ENCODE measurements around the gene FN3K. TPM values are rescaled to one million over a fixed set of nuclear protein-coding genes. Genes with fewer than 3 reads are reported as not detected.

The FN3K gene
- total and polyA plus RNA-seq, 2 of the 13 experiments (the other 11 are each of a cell fraction or from before 2014, with no cell fraction given) = 3.5 to 12.2 TPM

DNA sequence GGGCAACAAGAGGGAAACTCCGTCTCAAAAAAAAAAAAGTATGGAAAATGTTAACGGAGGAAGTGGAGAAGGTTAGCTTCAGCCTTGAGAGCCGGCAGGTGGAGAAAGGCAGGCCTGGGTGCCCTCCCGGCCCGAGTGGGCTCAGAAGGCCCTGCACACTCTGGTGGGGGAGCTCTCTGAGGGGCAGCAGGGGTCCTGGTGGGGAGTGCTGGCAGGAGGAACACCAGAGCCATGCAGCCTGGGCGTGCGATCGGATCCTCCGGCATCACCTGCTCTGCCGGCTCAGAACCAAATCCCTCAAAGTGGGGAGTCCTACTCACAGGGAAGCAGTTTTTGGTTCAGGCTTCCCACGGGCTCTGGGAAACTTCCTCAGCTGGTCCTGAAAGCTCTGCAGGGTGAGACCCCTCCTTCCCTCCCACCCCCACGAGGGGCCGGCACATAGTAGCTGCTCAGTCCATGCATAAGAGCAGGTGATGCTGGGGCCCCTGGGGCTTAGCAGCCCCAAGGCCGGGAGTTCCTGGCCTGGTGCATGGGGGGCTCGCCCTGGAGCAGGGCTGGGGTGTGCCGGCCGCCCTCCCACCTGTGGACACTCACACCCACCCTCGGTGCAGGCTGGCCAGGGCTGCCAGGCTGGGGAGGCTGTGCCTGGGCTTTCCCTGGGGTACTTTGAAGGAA, 1.2 kb downstream of the FN3K start (continued):
- TF ChIP-seq, protein P1, sequence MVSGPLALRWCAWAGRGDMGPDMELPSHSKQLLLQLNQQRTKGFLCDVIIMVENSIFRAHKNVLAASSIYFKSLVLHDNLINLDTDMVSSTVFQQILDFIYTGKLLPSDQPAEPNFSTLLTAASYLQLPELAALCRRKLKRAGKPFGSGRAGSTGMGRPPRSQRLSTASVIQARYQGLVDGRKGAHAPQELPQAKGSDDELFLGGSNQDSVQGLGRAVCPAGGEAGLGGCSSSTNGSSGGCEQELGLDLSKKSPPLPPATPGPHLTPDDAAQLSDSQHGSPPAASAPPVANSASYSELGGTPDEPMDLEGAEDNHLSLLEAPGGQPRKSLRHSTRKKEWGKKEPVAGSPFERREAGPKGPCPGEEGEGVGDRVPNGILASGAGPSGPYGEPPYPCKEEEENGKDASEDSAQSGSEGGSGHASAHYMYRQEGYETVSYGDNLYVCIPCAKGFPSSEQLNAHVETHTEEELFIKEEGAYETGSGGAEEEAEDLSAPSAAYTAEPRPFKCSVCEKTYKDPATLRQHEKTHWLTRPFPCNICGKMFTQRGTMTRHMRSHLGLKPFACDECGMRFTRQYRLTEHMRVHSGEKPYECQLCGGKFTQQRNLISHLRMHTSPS (CRISPR knock-in tag; IDR thresholded peaks at IDR 0.05; ENCODE audit: low read depth) = no peak
- TF ChIP-seq ZNF556 (CRISPR knock-in tag; IDR thresholded peaks at IDR 0.05; ENCODE audit: borderline replicate concordance) (no peak), ZNF563 (CRISPR knock-in tag; IDR thresholded peaks at IDR 0.05) (0 out of 2 replicates have a peak, but pooled peaks have one; percentile 10), ZNF746 (CRISPR knock-in tag; IDR thresholded peaks at IDR 0.05) (no peak), AGO2 (optimal IDR thresholded peaks at IDR 0.05; ENCODE audit: low read depth, low read length) (peak; percentile 50), ZNF773 (CRISPR knock-in tag; IDR thresholded peaks at IDR 0.05; ENCODE audit: borderline replicate concordance) (no peak), RXRA (CRISPR knock-in tag; IDR thresholded peaks at IDR 0.05) (no peak), TBL1XR1 (IDR thresholded peaks at IDR 0.05; ENCODE audit: borderline replicate concordance, low read length, partially characterized antibody) (no peak), ELF1 (CRISPR knock-in tag; IDR thresholded peaks at IDR 0.05) (no peak), PAX8 (CRISPR knock-in tag; IDR thresholded peaks at IDR 0.05; ENCODE audit: borderline replicate concordance) (no peak), POLR2AphosphoS2 (IDR thresholded peaks at IDR 0.05; ENCODE audit: low read depth, low read length) (no peak), MAF1 (CRISPR knock-in tag; IDR thresholded peaks at IDR 0.05; ENCODE audit: borderline replicate concordance) (no peak), MBD4 (IDR thresholded peaks at IDR 0.05; ENCODE audit: borderline replicate concordance, low read length) (no peak), ZNF101 (CRISPR knock-in tag; IDR thresholded peaks at IDR 0.05; ENCODE audit: borderline replicate concordance, low read depth) (no peak), MAFF (IDR thresholded peaks at IDR 0.05; ENCODE audit: low read depth, low read length) (no peak), ZNF572 (CRISPR knock-in tag; IDR thresholded peaks at IDR 0.05) (no peak), ATRX (CRISPR knock-in tag; IDR thresholded peaks at IDR 0.05; ENCODE audit: borderline replicate concordance) (no peak), CBX1 (IDR thresholded peaks at IDR 0.05; ENCODE audit: low read depth) (no peak), ZNF10 (CRISPR knock-in tag; IDR thresholded peaks at IDR 0.05; ENCODE audit: borderline replicate concordance, low read depth) (no peak), CAMTA2 (CRISPR knock-in tag; IDR thresholded peaks at IDR 0.05; ENCODE audit: borderline replicate concordance) (0 out of 2 replicates have a peak, but pooled peaks have one; percentile 58), CBX5 (CRISPR knock-in tag; IDR thresholded peaks at IDR 0.05; ENCODE audit: borderline replicate concordance) (no peak), ZNF678 (CRISPR knock-in tag; IDR thresholded peaks at IDR 0.05) (no peak), ZNF264 (CRISPR knock-in tag; IDR thresholded peaks at IDR 0.05) (no peak), ZNF24 (IDR thresholded peaks at IDR 0.05) (no peak)
- TF ChIP-seq, protein P2, sequence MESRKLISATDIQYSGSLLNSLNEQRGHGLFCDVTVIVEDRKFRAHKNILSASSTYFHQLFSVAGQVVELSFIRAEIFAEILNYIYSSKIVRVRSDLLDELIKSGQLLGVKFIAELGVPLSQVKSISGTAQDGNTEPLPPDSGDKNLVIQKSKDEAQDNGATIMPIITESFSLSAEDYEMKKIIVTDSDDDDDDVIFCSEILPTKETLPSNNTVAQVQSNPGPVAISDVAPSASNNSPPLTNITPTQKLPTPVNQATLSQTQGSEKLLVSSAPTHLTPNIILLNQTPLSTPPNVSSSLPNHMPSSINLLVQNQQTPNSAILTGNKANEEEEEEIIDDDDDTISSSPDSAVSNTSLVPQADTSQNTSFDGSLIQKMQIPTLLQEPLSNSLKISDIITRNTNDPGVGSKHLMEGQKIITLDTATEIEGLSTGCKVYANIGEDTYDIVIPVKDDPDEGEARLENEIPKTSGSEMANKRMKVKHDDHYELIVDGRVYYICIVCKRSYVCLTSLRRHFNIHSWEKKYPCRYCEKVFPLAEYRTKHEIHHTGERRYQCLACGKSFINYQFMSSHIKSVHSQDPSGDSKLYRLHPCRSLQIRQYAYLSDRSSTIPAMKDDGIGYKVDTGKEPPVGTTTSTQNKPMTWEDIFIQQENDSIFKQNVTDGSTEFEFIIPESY (CRISPR knock-in tag; IDR thresholded peaks at IDR 0.05) = no peak
- TF ChIP-seq, protein P3, sequence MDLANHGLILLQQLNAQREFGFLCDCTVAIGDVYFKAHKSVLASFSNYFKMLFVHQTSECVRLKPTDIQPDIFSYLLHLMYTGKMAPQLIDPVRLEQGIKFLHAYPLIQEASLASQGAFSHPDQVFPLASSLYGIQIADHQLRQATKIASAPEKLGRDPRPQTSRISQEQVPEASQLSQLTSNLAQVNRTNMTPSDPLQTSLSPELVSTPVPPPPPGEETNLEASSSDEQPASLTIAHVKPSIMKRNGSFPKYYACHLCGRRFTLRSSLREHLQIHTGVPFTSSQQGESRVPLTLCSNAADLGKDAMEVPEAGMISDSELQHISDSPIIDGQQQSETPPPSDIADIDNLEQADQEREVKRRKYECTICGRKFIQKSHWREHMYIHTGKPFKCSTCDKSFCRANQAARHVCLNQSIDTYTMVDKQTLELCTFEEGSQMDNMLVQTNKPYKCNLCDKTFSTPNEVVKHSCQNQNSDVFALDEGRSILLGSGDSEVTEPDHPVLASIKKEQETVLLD (CRISPR knock-in tag; IDR thresholded peaks at IDR 0.05; ENCODE audit: low read depth) = no peak
